ENCODE data around the gene ARHGAP15.

The ARHGAP15 gene

GRCh38 chr2:143356736-143357446 is 227.7 kb downstream of the ARHGAP15 start:
- DNase-seq (ENCODE audit: low read depth), result no peak
- TF ChIP-seq CTCF (conservative IDR thresholded peaks at IDR 0.05; ENCODE audit: low read depth, low read length), result no peak
- no peak overlapping the region for H3K4me3 ChIP-seq (ENCODE audit: low read length)

GRCh38 chr2:143357966-143358365 is 228.7 kb downstream of the ARHGAP15 start:
- no peak overlapping the region for H3K4me3 ChIP-seq (ENCODE audit: low read length)
- no peak for DNase-seq (ENCODE audit: low read depth)
- no peak for TF ChIP-seq CTCF (conservative IDR thresholded peaks at IDR 0.05; ENCODE audit: low read depth, low read length)

- no peak overlapping the region for H3K4me3 ChIP-seq (ENCODE audit: low read length)
- no peak for TF ChIP-seq CTCF (conservative IDR thresholded peaks at IDR 0.05; ENCODE audit: low read depth, low read length)
- DNase-seq (ENCODE audit: low read depth), result no peak
Measured at GRCh38 chr2:143361346-143361745, 232.1 kb downstream of the ARHGAP15 start.

GRCh38 chr2:143371616-143372015 is 242.4 kb downstream of the ARHGAP15 start:
- TF ChIP-seq CTCF (conservative IDR thresholded peaks at IDR 0.05; ENCODE audit: low read depth, low read length), result no peak
- no peak for DNase-seq (ENCODE audit: low read depth)

GRCh38 chr2:143375384-143375880 is 246.2 kb downstream of the ARHGAP15 start:
- no peak for TF ChIP-seq CTCF (conservative IDR thresholded peaks at IDR 0.05; ENCODE audit: low read depth, low read length)
- no peak overlapping the region for H3K4me3 ChIP-seq (ENCODE audit: low read length)
- no peak for DNase-seq (ENCODE audit: low read depth)

More at GRCh38 chr2:143371616-143372015, 242.4 kb downstream of the ARHGAP15 start:
- no peak overlapping the region for H3K4me3 ChIP-seq (ENCODE audit: low read length)

- DNase-seq (ENCODE audit: low read depth), result no peak
- H3K4me3 ChIP-seq (ENCODE audit: low read length), result no peak overlapping the region
- TF ChIP-seq CTCF (conservative IDR thresholded peaks at IDR 0.05; ENCODE audit: low read depth, low read length), result no peak
Measured at GRCh38 chr2:143378996-143379395, 249.8 kb downstream of the ARHGAP15 start.

- no peak for TF ChIP-seq CTCF (conservative IDR thresholded peaks at IDR 0.05; ENCODE audit: low read depth, low read length)
- DNase-seq (ENCODE audit: low read depth), result no peak
- H3K4me3 ChIP-seq (ENCODE audit: low read length), result no peak overlapping the region
Measured at GRCh38 chr2:143379955-143380354, 250.7 kb downstream of the ARHGAP15 start.

Measured in retinal pigment epithelial cell (primary cell).